GM12878 (cell line): ENCODE measurements around the gene TMEM163.

Source experiments
- EP300 ChIP-seq, 2 experiments: fragments of 150-350 bp in 1 of 2; IDR thresholded peaks; 2 replicates each; pipeline ENCODE4 v1.6.1; 2011 to 2012; ENCODE audit warnings: low read depth in 2 of 2, low read length in 2 of 2, borderline replicate concordance in 1 of 2, improper control_type of control experiment in 1 of 2, inconsistent platforms in 1 of 2; ENCODE audit not compliant: control insufficient read depth in 1 of 2
- NR2C2 ChIP-seq: IDR thresholded peaks from 2 replicates; pipeline ENCODE4 v1.6.1; 2011; ENCODE audit warnings: borderline replicate concordance, low read depth; ENCODE audit not compliant: control insufficient read depth, insufficient read length
- RFX5 ChIP-seq: IDR thresholded peaks from 2 replicates; pipeline ENCODE4 v1.6.1; 2011; ENCODE audit warnings: low read depth, low read length, improper control_type of control experiment
- SREBF1 ChIP-seq: IDR thresholded peaks from 2 replicates; pipeline ENCODE4 v1.6.1; 2012; ENCODE audit warnings: mild to moderate bottlenecking, low read length
- YY1 ChIP-seq: IDR thresholded peaks from 2 replicates; pipeline ENCODE4 v1.6.1; 2011; ENCODE audit warnings: low read depth, mild to moderate bottlenecking, low read length
- TF ChIP-seq, protein P1 (sequence below), 3 experiments: IDR thresholded peaks in 2 of 3; conservative IDR thresholded peaks in 1 of 3; 2 replicates each; pipeline ENCODE4 v1.5.1; 2011; ENCODE audit warnings: low read depth in 3 of 3, low read length in 3 of 3, mild to moderate bottlenecking in 3 of 3, control low read depth in 2 of 3, moderate library complexity in 2 of 3, inconsistent platforms in 1 of 3, mixed read lengths in 1 of 3; ENCODE audit not compliant: control insufficient read depth in 2 of 3, insufficient read depth in 1 of 3; ENCODE audit errors: extremely low read depth in 1 of 3
- TF ChIP-seq, protein P2 (sequence below): fragments of 450-650 bp; IDR thresholded peaks from 2 replicates; pipeline ENCODE4 v1.6.1; 2017; ENCODE audit warnings: mild to moderate bottlenecking
- TF ChIP-seq, protein P3 (sequence below): IDR thresholded peaks from 2 replicates; pipeline ENCODE4 v1.6.1; 2011; ENCODE audit warnings: borderline replicate concordance, low read depth, mild to moderate bottlenecking, moderate library complexity, mixed read lengths, low read length; ENCODE audit not compliant: insufficient read depth; ENCODE audit errors: extremely low read length
- TF ChIP-seq, protein P4 (sequence below): fragments of 150-350 bp; IDR thresholded peaks from 2 replicates; pipeline ENCODE4 v1.6.1; 2014; ENCODE audit warnings: mild to moderate bottlenecking, low read depth, low read length
- TF ChIP-seq, protein P5 (sequence below): fragments of 450-650 bp; formaldehyde crosslinking; IDR thresholded peaks from 2 replicates; pipeline ENCODE4 v1.5.0; 2022; ENCODE audit warnings: mild to moderate bottlenecking, missing genetic modification characterization

DNA sequence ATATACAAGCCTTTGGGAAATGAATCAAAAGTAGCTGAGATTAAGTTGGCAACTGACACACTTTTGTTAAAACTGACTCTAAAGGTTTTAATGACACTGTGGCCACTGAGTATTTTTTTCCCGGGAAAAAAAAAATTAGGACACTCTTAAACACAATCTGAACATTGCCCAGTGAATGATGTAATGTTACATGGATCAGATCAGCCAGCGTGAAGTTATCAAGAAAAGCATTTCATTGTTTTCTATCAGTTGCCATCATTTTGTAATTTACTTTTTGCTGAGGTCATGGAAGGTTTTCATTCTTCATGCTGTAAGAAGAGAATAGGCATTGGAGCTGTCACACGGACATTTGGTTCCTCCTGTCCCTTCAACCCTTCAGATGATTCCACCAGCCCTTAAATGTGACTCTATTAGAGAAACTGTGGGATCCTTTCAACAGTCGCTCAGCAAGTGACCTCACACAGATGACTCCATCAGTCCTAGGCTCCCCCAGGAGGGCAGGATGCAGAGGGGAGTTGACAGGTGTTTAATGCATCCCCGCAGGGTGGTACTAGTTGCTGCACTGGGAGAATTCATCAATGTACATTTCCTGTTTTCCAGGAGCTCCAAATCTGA, 300.7 kb downstream of the TMEM163 start:
- TF ChIP-seq, protein P1, sequence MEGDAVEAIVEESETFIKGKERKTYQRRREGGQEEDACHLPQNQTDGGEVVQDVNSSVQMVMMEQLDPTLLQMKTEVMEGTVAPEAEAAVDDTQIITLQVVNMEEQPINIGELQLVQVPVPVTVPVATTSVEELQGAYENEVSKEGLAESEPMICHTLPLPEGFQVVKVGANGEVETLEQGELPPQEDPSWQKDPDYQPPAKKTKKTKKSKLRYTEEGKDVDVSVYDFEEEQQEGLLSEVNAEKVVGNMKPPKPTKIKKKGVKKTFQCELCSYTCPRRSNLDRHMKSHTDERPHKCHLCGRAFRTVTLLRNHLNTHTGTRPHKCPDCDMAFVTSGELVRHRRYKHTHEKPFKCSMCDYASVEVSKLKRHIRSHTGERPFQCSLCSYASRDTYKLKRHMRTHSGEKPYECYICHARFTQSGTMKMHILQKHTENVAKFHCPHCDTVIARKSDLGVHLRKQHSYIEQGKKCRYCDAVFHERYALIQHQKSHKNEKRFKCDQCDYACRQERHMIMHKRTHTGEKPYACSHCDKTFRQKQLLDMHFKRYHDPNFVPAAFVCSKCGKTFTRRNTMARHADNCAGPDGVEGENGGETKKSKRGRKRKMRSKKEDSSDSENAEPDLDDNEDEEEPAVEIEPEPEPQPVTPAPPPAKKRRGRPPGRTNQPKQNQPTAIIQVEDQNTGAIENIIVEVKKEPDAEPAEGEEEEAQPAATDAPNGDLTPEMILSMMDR (IDR thresholded peaks at IDR 0.05 in 2 of 3, conservative IDR thresholded peaks at IDR 0.05 in 1 of 3; ENCODE audit: control insufficient read depth in 2 of 3, extremely low read depth in 1 of 3, insufficient read depth in 1 of 3, low read depth in 3 of 3, low read length in 3 of 3): no peak
- TF ChIP-seq SREBF1 (no peak), RFX5 (no peak), NR2C2 (no peak), YY1 (no peak), EP300 (IDR thresholded peaks at IDR 0.05; ENCODE audit: borderline replicate concordance in 1 of 2, control insufficient read depth in 1 of 2, low read depth in 2 of 2, low read length in 2 of 2) (no peak)
- TF ChIP-seq, protein P2, sequence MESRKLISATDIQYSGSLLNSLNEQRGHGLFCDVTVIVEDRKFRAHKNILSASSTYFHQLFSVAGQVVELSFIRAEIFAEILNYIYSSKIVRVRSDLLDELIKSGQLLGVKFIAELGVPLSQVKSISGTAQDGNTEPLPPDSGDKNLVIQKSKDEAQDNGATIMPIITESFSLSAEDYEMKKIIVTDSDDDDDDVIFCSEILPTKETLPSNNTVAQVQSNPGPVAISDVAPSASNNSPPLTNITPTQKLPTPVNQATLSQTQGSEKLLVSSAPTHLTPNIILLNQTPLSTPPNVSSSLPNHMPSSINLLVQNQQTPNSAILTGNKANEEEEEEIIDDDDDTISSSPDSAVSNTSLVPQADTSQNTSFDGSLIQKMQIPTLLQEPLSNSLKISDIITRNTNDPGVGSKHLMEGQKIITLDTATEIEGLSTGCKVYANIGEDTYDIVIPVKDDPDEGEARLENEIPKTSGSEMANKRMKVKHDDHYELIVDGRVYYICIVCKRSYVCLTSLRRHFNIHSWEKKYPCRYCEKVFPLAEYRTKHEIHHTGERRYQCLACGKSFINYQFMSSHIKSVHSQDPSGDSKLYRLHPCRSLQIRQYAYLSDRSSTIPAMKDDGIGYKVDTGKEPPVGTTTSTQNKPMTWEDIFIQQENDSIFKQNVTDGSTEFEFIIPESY: no peak
- TF ChIP-seq, protein P3, sequence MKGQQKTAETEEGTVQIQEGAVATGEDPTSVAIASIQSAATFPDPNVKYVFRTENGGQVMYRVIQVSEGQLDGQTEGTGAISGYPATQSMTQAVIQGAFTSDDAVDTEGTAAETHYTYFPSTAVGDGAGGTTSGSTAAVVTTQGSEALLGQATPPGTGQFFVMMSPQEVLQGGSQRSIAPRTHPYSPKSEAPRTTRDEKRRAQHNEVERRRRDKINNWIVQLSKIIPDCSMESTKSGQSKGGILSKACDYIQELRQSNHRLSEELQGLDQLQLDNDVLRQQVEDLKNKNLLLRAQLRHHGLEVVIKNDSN: no peak
- TF ChIP-seq, protein P4, sequence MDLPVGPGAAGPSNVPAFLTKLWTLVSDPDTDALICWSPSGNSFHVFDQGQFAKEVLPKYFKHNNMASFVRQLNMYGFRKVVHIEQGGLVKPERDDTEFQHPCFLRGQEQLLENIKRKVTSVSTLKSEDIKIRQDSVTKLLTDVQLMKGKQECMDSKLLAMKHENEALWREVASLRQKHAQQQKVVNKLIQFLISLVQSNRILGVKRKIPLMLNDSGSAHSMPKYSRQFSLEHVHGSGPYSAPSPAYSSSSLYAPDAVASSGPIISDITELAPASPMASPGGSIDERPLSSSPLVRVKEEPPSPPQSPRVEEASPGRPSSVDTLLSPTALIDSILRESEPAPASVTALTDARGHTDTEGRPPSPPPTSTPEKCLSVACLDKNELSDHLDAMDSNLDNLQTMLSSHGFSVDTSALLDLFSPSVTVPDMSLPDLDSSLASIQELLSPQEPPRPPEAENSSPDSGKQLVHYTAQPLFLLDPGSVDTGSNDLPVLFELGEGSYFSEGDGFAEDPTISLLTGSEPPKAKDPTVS: no peak
- TF ChIP-seq, protein P5, sequence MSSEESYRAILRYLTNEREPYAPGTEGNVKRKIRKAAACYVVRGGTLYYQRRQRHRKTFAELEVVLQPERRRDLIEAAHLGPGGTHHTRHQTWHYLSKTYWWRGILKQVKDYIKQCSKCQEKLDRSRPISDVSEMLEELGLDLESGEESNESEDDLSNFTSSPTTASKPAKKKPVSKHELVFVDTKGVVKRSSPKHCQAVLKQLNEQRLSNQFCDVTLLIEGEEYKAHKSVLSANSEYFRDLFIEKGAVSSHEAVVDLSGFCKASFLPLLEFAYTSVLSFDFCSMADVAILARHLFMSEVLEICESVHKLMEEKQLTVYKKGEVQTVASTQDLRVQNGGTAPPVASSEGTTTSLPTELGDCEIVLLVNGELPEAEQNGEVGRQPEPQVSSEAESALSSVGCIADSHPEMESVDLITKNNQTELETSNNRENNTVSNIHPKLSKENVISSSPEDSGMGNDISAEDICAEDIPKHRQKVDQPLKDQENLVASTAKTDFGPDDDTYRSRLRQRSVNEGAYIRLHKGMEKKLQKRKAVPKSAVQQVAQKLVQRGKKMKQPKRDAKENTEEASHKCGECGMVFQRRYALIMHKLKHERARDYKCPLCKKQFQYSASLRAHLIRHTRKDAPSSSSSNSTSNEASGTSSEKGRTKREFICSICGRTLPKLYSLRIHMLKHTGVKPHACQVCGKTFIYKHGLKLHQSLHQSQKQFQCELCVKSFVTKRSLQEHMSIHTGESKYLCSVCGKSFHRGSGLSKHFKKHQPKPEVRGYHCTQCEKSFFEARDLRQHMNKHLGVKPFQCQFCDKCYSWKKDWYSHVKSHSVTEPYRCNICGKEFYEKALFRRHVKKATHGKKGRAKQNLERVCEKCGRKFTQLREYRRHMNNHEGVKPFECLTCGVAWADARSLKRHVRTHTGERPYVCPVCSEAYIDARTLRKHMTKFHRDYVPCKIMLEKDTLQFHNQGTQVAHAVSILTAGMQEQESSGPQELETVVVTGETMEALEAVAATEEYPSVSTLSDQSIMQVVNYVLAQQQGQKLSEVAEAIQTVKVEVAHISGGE (CRISPR knock-in tag): no peak
